Astrocyte (in vitro differentiated cells and primary cell): ENCODE data around the gene CCDC74A.

Experiments used
- EZH2 ChIP-seq: IDR thresholded peaks from 2 replicates; pipeline ENCODE4 v1.6.1; 2012; ENCODE audit warnings: mild to moderate bottlenecking, low read length, inconsistent platforms; ENCODE audit not compliant: insufficient read depth
- TF ChIP-seq, protein P1 (sequence below): IDR thresholded peaks from 2 replicates; pipeline ENCODE4 v1.5.1; 2011; ENCODE audit warnings: low read depth, mild to moderate bottlenecking, inconsistent platforms, low read length, moderate library complexity; ENCODE audit not compliant: insufficient read depth

GRCh38 chr2:131509615-131510014, 18.1 kb upstream of the CCDC74A start:
- TF ChIP-seq, protein P1, sequence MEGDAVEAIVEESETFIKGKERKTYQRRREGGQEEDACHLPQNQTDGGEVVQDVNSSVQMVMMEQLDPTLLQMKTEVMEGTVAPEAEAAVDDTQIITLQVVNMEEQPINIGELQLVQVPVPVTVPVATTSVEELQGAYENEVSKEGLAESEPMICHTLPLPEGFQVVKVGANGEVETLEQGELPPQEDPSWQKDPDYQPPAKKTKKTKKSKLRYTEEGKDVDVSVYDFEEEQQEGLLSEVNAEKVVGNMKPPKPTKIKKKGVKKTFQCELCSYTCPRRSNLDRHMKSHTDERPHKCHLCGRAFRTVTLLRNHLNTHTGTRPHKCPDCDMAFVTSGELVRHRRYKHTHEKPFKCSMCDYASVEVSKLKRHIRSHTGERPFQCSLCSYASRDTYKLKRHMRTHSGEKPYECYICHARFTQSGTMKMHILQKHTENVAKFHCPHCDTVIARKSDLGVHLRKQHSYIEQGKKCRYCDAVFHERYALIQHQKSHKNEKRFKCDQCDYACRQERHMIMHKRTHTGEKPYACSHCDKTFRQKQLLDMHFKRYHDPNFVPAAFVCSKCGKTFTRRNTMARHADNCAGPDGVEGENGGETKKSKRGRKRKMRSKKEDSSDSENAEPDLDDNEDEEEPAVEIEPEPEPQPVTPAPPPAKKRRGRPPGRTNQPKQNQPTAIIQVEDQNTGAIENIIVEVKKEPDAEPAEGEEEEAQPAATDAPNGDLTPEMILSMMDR, result no peak
- no peak for TF ChIP-seq EZH2
